ENCODE results near the gene RIGI. TPM values are rescaled to one million over a fixed set of nuclear protein-coding genes. Genes with fewer than 3 reads are reported as not detected.

Gene RIGI
- total RNA-seq, 1 donor from 2014 or later: 10.9 TPM

DNA sequence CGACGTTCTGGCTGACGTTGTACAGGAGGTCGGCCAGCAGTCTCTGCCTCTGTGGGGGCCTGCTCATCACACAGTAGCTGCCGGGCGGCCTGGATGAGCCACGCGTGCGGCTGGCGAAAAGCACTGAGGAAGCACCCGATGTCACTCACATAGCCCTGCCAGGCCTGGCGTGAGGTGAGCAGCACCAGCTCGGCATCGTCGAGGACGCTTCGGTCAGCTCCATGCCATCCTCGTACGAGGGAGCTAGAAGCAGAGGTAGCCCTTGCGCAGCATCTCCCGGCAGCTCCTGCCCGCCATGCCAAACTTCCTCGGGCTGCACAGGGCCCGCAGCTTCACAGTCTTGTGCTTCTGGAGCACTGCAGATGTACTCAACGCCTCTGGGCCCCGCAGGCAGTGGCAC lies 40.8 kb upstream of the RIGI start:
- TF ChIP-seq, protein P1, sequence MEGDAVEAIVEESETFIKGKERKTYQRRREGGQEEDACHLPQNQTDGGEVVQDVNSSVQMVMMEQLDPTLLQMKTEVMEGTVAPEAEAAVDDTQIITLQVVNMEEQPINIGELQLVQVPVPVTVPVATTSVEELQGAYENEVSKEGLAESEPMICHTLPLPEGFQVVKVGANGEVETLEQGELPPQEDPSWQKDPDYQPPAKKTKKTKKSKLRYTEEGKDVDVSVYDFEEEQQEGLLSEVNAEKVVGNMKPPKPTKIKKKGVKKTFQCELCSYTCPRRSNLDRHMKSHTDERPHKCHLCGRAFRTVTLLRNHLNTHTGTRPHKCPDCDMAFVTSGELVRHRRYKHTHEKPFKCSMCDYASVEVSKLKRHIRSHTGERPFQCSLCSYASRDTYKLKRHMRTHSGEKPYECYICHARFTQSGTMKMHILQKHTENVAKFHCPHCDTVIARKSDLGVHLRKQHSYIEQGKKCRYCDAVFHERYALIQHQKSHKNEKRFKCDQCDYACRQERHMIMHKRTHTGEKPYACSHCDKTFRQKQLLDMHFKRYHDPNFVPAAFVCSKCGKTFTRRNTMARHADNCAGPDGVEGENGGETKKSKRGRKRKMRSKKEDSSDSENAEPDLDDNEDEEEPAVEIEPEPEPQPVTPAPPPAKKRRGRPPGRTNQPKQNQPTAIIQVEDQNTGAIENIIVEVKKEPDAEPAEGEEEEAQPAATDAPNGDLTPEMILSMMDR (conservative IDR thresholded peaks at IDR 0.05; ENCODE audit: low read depth, low read length): no peak
- H3K4me3 ChIP-seq (ENCODE audit: low read depth, low read length): no peak overlapping the region
- DNase-seq (ENCODE audit: low read depth): no peak

DNA sequence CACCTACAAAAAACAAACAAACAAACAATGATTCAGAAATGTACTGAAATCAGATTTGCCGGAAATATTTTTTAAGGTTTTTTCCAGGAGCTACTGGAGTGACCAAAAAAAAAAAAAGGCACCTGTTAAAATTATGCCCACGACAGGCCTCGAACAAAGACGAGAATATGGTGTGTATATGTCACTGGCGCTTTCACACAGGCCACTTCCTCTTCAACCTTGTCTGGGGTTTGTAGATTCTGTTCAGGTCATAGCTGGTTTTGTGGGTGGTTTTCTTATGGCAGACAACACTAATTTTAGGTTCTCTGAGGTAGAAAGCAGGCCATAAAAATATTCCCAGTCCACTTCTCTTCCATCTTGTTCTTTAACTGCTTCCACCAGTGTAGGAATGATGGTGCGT lies 40.0 kb upstream of the RIGI start:
- no peak overlapping the region for H3K4me3 ChIP-seq (ENCODE audit: low read depth, low read length)
- no peak for DNase-seq (ENCODE audit: low read depth)
- TF ChIP-seq, protein P1 (conservative IDR thresholded peaks at IDR 0.05; ENCODE audit: low read depth, low read length): no peak

DNA sequence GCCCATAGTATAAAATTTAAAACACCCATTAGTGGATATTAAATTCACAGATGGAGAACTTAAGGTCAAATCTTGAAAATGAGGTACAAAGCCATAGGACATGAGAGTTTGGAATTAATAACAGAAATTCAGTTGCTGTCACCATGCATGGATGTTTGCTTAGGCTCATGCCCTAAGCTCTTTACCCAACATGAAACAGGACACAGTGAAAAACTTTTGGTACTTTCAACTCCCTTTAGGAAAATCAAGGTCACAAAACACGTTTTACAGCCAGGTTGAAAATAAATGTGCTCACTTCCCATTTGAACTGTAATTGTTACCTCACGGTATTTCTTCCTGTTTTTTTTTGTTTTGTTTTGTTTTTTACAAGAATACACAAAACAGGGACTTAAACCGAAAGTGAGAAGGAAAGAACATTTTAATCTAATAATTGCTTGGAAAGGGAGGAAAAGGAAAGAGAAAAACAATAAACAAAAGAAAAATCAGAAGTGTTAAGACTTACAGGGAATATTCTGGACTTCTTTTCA lies 32.5 kb upstream of the RIGI start:
- no peak for DNase-seq (ENCODE audit: low read depth)
- no peak overlapping the region for H3K4me3 ChIP-seq (ENCODE audit: low read depth, low read length)
- TF ChIP-seq, protein P1 (conservative IDR thresholded peaks at IDR 0.05; ENCODE audit: low read depth, low read length): no peak

DNA sequence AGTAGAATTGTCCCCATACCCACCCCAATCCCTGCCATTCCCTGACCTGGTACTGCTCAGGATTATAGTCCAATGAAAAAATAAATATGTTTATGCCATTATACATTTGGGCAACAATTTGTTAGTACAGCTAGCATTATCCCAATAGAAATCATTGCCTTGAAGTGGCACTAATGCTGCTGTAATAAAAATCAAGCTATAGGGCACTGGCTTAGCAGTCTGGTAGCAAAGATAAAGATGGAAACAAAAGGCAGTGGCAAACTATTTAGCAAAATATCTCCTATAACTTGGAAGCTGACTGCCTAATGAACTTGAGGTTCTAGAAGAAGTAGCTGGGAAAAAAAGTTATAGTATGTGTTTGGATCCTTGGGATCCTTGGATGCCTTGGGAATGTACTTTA lies 28.6 kb upstream of the RIGI start:
- no peak overlapping the region for H3K4me3 ChIP-seq (ENCODE audit: low read depth, low read length)
- TF ChIP-seq, protein P1 (conservative IDR thresholded peaks at IDR 0.05; ENCODE audit: low read depth, low read length): no peak
- DNase-seq (ENCODE audit: low read depth): no peak

DNA sequence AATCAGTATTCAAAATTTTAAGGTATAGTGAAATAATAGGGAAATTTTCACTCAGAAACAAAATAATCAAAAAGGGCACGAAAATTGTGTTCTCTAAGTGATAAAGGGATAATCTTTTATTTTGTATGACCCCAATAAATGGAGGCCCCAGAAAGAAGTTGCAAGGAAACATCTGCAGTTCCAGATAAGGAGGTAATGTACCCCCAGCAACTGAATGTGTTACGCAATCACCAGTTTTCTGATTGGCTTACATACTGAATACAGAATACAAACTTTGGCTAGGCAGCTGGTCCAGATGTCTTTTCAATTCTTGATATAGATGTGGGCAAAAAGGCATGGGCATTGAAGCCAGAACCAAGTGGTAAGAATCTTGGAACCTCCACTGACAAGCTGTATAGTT lies 28.1 kb upstream of the RIGI start:
- TF ChIP-seq, protein P1 (conservative IDR thresholded peaks at IDR 0.05; ENCODE audit: low read depth, low read length): no peak
- no peak for DNase-seq (ENCODE audit: low read depth)
- no peak overlapping the region for H3K4me3 ChIP-seq (ENCODE audit: low read depth, low read length)

DNA sequence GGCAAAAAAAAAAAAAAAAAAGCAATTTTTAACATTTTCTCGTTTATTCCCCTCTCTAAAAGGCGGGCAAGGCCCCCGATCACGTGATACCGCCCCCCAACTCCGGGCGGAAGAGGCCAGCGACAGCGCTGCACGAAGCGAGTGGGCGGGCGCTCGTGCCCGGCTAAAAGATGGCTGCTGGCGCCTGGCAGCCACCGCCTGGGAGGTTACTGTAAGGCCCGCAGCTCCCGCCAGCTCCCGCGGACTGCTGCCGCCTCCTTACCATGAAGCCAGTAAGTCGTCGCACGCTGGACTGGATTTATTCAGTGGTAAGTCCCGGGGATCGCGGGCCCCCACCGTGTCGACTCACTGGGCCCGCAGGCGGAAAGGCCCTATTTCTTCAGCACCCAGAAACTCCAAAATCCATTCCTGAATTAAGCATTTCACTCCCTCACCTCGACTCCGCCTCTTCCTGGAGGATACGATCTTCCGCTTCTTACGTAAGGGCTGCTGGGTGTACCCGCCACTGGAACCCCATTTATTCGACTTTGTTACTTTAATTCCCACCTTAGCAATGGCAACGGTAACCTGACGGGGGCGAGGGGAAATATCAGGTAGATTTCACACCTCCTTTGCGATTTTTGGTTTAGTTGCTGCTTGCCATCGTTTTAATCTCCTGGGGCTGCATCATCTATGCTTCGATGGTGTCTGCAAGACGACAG lies 26.3 kb upstream of the RIGI start, which contains the start of the genes SMIM27 and TOPORS:
SMIM27 (plus strand) TSS at position 156 of the 701 bp plus-strand sequence; CDS start at position 264, 108 bp downstream.
TOPORS (minus strand) TSS at position 415 of the 701 bp plus-strand sequence; CDS start at position 265, 150 bp downstream.
- TF ChIP-seq, protein P1 (conservative IDR thresholded peaks at IDR 0.05; ENCODE audit: low read depth, low read length): no peak
- DNase-seq (ENCODE audit: low read depth): no peak
- peak within 1 kb of the TSS; percentile 89 for H3K4me3 ChIP-seq (ENCODE audit: low read depth, low read length)
